Right lobe of liver (tissue), 4 donors: ENCODE measurements around the gene SLC25A12.

Experiments
- POLR2A ChIP-seq: fragments of 450-650 bp; IDR thresholded peaks from one replicate; pipeline ENCODE4 v1.6.1; 2017; ENCODE audit warnings: antibody characterized with exemption, mild to moderate bottlenecking
- TF ChIP-seq, protein P1 (sequence below), 4 donors: fragments of 200-600 bp in 3 of 4; fragments of 450-650 bp in 1 of 4; IDR thresholded peaks; one replicate each; pipeline versions ENCODE4 v1.5.1 to v1.8.0; 2016 to 2022; ENCODE audit warnings: antibody characterized with exemption in 4 of 4, mild to moderate bottlenecking in 2 of 4
- donor health status: DM: no; HTN: no; CAD: no.
- donor health status: DM: no; HTN: no; CAD: no.
- donor health status: DM: no; HTN: yes; CAD: no.

GRCh38 chr2:171741189-171741588 lies 152.9 kb downstream of the SLC25A12 start:
- no peak for TF ChIP-seq POLR2A
- TF ChIP-seq, protein P1, sequence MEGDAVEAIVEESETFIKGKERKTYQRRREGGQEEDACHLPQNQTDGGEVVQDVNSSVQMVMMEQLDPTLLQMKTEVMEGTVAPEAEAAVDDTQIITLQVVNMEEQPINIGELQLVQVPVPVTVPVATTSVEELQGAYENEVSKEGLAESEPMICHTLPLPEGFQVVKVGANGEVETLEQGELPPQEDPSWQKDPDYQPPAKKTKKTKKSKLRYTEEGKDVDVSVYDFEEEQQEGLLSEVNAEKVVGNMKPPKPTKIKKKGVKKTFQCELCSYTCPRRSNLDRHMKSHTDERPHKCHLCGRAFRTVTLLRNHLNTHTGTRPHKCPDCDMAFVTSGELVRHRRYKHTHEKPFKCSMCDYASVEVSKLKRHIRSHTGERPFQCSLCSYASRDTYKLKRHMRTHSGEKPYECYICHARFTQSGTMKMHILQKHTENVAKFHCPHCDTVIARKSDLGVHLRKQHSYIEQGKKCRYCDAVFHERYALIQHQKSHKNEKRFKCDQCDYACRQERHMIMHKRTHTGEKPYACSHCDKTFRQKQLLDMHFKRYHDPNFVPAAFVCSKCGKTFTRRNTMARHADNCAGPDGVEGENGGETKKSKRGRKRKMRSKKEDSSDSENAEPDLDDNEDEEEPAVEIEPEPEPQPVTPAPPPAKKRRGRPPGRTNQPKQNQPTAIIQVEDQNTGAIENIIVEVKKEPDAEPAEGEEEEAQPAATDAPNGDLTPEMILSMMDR (IDR thresholded peaks at IDR 0.05) = no peak
